ENCODE measurements around the gene RPN1. TPM values are rescaled to one million over a fixed set of nuclear protein-coding genes. Genes with fewer than 3 reads are reported as not detected.

Gene RPN1
- total and polyA plus RNA-seq, 2 of the 8 experiments (the other 6 are each of a cell fraction or from before 2014, with no cell fraction given) = 165 to 211 TPM

- TF ChIP-seq CHD7 (IDR thresholded peaks at IDR 0.05; ENCODE audit: insufficient replicate concordance, low read length) (no peak), CTBP2 (IDR thresholded peaks at IDR 0.05; ENCODE audit: borderline replicate concordance, insufficient read depth, insufficient read length, low read length) (no peak)
These were observed 35.8 kb upstream of the RPN1 start (continued) for GRCh38 chr3:128686465-128686864.
